Measurements from ENCODE around the gene HDGFL1.

Gene HDGFL1

DNA sequence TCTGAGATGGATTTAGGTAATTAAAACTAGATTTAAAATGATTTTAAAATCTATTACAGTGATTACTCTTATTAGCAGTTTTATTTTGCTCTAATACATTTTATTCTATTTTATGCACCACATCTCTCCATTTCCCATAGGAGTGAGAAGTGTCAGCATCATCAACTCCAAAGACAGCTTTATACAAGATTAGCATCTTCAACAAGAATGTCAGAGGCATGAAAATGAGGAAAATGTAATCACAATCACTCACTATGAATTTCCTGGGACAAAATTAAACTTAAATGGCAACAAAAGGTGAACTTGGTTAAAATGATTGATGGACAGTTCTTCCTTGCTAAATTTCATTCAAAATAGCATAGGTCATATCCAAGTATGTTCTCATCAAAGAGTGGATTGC is 19.8 kb downstream of the HDGFL1 start:
- in situ Hi-C loops (cut with MboI; ENCODE audit: low sequenced_read_pairs) = no loop called here

DNA sequence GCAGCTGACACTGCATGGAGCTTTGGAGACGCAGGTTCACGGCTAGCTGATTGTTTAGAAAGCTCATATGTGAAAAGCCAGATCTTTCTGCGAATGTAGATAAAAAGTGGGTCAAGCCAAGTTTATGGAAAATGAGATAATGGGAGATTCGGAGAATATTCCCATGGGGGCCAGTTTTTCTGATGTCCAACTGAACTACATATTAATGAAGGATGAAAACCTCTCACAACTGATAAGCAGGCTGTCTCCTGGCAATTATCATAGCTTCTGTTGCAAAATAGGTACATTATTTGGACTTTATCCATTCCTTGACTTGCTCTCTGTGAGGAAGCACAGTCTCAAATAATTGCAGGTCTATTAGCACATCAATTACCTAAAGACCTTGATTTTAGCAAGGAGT is 21.1 kb downstream of the HDGFL1 start:
- in situ Hi-C loops (cut with MboI; ENCODE audit: low sequenced_read_pairs) = no loop called here

DNA sequence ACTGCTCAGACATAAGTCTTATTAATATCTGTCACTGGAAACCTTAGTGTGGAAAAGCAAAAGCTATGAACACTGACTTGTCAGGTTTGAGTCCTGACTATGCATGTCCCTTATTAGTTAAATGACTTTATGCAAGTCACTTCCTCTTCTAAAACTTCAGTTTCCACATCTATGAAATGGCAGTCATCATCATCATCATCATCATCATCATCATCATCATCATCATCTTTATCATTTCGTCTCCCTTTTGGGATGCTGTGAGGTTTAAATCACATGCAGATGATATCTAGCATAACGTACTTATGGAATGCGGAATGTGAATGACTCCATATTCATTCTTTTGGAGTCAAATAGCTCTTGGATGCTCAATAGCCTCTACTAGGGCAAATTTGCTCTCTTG is 24.5 kb downstream of the HDGFL1 start:
- in situ Hi-C loops (cut with MboI; ENCODE audit: low sequenced_read_pairs) = no loop called here

DNA sequence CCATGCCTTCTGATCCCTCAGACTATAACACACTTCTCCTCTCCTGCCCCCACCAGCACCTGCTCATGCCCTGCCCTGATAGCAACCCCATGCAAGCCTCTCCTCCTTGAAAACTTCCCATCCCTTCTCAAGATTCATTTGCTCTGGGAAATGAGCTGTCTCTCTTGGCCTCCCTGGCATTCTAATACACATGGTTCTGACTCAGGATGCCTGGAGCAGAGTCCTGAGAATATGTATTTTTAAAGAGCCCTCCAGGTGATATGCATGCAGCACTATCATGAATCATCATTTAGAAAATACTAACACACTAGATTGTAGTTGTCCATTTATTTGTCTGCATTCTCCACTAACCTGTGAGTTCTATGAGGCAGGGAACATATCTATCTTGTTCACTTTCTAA is 26.6 kb downstream of the HDGFL1 start:
- in situ Hi-C loops (cut with MboI; ENCODE audit: low sequenced_read_pairs) = no loop called here

DNA sequence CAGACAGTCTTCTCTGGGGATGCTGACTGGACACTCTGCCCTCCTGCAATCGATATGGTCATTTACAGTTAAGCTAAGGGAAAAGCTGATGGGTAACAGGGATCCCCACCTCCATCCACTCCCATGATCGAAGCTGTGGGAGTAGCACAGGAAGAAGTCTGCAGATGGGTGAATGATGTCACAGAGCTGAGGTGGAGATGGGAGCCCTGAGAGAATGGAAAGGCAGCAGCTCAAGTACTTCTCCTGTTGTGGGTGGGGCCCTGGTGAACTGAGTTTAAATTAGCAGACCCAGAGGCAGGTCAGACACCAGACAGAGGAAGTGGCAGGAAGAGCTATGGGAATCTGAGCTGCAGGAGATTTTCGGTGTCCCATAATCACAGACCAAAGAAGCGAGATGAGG is 29.0 kb downstream of the HDGFL1 start:
- in situ Hi-C loops (cut with MboI; ENCODE audit: low sequenced_read_pairs) = no loop called here

DNA sequence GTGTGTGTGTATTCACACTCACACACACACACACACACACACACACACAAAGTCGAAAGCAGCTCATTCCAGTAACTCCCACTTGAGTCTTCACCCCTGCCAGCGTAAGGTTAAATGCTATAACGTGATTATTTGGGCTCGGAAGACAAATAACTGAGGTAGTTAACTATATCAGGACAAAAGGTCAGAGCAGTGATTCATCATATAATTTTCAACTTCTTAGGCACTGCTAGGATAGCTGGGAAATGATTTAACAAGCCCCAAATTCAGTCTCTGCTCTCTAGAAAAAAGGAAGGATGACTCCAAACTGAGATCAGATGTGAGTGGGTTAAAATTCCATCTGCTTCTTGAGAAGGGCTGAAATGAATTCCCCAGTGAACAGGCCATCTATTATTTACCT is 30.7 kb downstream of the HDGFL1 start:
- in situ Hi-C loops (cut with MboI; ENCODE audit: low sequenced_read_pairs) = no loop called here

DNA sequence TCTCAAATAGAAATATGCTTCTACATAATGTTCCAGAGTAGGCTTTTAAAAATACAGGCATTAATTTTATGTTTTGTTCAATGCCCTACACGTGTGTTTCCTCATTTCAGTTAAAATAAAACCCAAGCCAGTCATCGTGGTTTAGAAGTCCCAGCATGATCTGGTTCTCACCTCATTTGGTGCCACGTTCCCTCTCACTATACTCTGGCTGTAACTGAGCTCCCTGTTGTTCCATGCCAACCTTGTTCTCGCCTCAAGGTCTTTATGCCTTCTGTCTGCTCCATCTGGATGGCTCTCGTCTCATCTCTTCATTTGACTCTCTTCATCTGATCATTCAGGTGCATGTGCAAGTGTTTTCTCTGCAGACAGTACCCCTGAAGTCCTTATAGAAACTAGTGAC is 32.6 kb downstream of the HDGFL1 start:
- in situ Hi-C loops (cut with MboI; ENCODE audit: low sequenced_read_pairs) = no loop called here

DNA sequence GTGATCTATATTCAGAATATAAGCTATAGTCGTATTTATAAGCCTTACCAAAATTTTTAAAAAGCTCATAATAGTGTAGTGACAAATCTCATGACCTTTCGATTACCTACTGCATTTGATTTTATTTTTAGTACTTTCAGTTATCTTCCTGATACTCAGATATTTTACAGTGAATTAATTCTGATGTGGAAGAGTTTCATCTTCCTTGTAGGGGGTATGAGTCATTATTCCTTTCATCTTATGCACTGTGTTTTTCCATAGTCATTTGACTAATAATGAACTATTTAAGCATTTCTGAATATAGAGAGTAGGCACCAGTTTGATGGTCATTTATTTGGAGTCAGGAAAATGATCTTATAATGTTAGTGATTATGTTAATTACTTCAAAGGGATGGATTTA is 36.4 kb downstream of the HDGFL1 start:
- in situ Hi-C loops (cut with MboI; ENCODE audit: low sequenced_read_pairs) = no loop called here

DNA sequence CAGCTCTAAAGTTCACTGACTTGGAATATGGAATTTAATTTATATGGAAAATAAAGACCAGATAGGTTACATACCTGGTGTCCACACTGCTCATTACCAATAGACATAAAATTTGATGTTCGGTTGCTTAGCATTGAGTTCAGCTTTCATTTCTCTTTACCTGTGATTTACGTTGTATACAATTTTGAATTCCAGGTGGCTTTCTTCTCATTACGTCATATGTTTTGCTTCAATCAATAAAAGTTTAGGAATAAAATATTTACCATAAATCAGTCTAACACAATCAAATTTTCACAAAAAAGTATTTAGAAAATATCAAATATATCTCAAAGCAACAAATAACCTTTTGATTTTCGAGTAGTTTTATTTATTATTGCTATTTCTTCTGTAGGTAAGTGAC is 40.8 kb downstream of the HDGFL1 start:
- in situ Hi-C loops (cut with MboI; ENCODE audit: low sequenced_read_pairs) = no loop called here

DNA sequence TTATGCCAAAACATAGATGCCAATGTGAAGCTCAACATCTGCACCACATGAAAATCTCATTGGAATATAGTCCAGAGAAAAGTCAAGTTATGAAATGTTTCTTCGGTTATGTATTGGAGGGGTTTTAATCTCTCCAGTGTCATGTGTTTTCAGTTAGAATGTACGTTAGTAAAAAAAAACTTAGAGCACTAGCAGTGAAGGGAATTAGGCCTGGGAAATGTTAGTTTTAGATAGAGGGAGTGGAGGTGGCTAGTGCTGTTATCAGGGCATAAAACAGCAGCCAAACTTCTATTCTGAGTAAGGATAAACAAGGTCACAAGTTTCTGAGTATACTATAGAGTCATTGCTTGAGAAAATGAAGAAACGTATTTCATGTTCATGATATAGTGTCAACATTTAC is 42.9 kb downstream of the HDGFL1 start:
- in situ Hi-C loops (cut with MboI; ENCODE audit: low sequenced_read_pairs) = no loop called here

DNA sequence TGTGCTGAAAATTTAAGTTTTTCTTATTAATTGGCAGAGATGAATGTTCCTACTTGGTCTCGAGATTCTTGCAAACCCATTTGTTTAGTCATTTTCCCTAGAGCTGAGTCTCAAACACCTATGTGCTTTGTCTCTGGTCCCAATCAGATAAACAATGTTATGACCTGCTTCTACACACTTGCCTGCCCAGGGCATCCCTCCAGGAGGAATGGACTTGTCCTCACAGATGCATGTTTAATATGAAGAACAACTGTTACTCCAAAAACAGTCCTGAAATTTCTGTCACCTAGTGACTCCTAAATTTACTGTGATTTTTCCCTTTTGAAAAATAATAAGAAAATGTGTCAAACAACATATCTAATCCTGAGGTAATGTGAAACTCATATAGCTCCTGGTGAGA is 43.7 kb downstream of the HDGFL1 start:
- in situ Hi-C loops (cut with MboI; ENCODE audit: low sequenced_read_pairs) = no loop called here

DNA sequence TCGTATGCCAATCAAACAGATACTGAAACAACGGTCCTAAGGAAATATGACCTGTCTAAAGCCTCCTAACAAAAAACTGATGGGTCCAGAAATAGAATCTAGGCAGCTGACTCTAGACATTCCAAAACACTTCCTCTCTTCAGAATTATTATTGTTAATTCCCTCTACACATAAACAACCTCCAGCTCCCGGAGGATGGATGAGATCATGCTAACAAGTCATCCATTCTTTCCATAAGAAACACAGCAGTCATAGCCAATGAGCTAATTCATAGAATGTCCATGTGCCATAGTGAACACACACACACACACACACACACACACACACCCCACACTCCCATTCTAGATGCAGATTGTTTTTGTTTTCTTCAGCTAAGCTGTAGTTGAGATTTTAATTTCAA is 44.3 kb downstream of the HDGFL1 start:
- in situ Hi-C loops (cut with MboI; ENCODE audit: low sequenced_read_pairs) = no loop called here

DNA sequence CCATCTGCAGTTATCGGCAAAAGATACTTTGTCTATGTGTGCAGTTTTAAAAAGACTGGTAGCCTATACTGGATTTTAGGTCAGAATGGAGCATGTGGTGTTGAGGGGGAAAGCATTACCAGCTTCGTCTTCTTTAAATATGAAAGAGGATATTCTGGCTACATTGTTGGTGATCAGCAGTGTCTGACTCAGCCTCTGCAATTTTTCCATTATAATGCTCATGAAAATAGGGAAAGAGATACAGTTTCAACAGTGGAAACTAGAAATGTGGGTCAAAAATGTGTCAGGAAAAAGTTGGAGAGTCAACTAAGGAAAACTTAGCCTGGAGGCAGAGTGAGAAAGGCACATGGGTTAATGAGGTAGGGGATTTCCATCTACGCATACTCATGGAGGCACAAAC is 45.2 kb downstream of the HDGFL1 start:
- in situ Hi-C loops (cut with MboI; ENCODE audit: low sequenced_read_pairs) = no loop called here

DNA sequence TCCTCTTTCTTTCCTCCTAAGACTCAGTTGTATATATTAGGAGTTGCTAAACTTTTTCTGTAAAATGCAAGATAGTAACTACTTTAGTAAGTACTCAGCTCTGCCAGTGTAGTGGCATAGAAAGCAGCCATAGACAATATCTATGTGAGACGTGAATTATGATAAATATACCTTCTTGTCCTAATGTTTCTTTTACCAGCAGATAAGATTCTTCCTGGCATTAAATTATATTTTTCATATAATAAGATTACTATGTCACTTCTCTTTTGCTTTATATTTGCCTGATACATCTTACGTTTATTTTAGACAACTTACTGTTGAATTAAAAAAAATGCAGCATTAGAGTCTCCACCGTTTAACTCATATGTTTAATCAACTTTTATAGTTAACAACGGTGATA is 51.7 kb downstream of the HDGFL1 start:
- in situ Hi-C loops (cut with MboI; ENCODE audit: low sequenced_read_pairs) = no loop called here

Data from HL-60/S4 treated with retinoic acid at 250 ng/mL for 4 days and 3 days (cell line).